ENCODE results near the gene FSTL4.

DNA sequence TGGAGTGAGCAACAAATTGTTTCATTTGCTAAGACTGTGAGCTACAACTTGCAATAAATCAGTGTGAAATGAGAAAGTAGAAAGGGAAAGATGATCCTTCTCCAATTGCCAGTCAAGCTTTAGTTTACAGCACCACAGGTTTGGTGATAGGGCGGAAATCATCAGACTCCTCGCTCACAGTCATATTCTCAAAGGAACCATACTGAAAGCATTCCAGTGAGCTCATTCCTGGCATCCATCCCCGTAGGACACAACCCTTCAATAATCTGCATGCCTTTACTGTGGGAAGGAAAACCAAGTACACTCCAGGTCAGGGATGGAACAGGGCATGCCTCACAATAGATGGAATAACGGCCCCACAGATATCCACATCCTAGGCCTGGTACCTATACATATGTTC lies 80.7 kb downstream of the FSTL4 start:
- TF ChIP-seq, protein P1, sequence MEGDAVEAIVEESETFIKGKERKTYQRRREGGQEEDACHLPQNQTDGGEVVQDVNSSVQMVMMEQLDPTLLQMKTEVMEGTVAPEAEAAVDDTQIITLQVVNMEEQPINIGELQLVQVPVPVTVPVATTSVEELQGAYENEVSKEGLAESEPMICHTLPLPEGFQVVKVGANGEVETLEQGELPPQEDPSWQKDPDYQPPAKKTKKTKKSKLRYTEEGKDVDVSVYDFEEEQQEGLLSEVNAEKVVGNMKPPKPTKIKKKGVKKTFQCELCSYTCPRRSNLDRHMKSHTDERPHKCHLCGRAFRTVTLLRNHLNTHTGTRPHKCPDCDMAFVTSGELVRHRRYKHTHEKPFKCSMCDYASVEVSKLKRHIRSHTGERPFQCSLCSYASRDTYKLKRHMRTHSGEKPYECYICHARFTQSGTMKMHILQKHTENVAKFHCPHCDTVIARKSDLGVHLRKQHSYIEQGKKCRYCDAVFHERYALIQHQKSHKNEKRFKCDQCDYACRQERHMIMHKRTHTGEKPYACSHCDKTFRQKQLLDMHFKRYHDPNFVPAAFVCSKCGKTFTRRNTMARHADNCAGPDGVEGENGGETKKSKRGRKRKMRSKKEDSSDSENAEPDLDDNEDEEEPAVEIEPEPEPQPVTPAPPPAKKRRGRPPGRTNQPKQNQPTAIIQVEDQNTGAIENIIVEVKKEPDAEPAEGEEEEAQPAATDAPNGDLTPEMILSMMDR (IDR thresholded peaks at IDR 0.05), result no peak
- TF ChIP-seq POLR2A (IDR thresholded peaks at IDR 0.05), result no peak

Data from prostate gland (tissue), 2 donors.